ENCODE results near the gene KAT2B.

GRCh38 chr3:20181276-20181675 lies 141.0 kb downstream of the KAT2B start:
- TF ChIP-seq EZH2 (IDR thresholded peaks at IDR 0.05; ENCODE audit: borderline replicate concordance, insufficient read depth, low read length, poor library complexity, severe bottlenecking), result no peak
- TF ChIP-seq, protein P1, sequence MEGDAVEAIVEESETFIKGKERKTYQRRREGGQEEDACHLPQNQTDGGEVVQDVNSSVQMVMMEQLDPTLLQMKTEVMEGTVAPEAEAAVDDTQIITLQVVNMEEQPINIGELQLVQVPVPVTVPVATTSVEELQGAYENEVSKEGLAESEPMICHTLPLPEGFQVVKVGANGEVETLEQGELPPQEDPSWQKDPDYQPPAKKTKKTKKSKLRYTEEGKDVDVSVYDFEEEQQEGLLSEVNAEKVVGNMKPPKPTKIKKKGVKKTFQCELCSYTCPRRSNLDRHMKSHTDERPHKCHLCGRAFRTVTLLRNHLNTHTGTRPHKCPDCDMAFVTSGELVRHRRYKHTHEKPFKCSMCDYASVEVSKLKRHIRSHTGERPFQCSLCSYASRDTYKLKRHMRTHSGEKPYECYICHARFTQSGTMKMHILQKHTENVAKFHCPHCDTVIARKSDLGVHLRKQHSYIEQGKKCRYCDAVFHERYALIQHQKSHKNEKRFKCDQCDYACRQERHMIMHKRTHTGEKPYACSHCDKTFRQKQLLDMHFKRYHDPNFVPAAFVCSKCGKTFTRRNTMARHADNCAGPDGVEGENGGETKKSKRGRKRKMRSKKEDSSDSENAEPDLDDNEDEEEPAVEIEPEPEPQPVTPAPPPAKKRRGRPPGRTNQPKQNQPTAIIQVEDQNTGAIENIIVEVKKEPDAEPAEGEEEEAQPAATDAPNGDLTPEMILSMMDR (IDR thresholded peaks at IDR 0.05; ENCODE audit: poor library complexity, severe bottlenecking), result no peak
- TF ChIP-seq RAD21 (conservative IDR thresholded peaks at IDR 0.05), result no peak
- no peak for TF ChIP-seq POLR2AphosphoS5 (IDR thresholded peaks at IDR 0.05)
- no peak for TF ChIP-seq TAF1 (IDR thresholded peaks at IDR 0.05; ENCODE audit: low read depth)

Measured in neural cell (in vitro differentiated cells).